Activated CD8-positive, alpha-beta T cell treated with anti-CD3 and anti-CD28 coated beads for 36 hours (primary cell): ENCODE measurements around the gene ATAD3B. TPM values are rescaled to one million over a fixed set of nuclear protein-coding genes. Genes with fewer than 3 reads are reported as not detected.
A peak's percentile ranks its signal among the peaks of the same experiment; 100 is the strongest.

Source experiments
- ATAC-seq: fragments of 200-7000 bp; cut with Tn5 transposase; one replicate; pipeline ENCODE4 v1.10.0; 2021; ENCODE audit warnings: mild to moderate bottlenecking, moderate library complexity
- CTCF ChIA-PET: fragments of 350-600 bp; sonication (Branson Sonifier 250); formaldehyde crosslinking; loops from one replicate; lab custom pipeline; 2021; ENCODE audit warnings: antibody characterized with exemption; lab: Charles Lee
- POLR2A ChIA-PET: fragments of 350-600 bp; sonication (Branson Sonifier 250); formaldehyde crosslinking; loops from one replicate; lab custom pipeline; 2021; ENCODE audit warnings: antibody characterized with exemption; lab: Charles Lee
- DNase-seq: peaks from one replicate; pipeline ENCODE4 v3.0.0-alpha.2; 2020
- H3K27ac Mint-ChIP-seq: one replicate; pipeline ENCODE4 v1.8.0; 2021; ENCODE audit warnings: mild to moderate bottlenecking, mixed read lengths
- H3K27me3 Mint-ChIP-seq: one replicate; pipeline ENCODE4 v1.8.0; 2021; ENCODE audit warnings: mixed read lengths
- H3K36me3 Mint-ChIP-seq: one replicate; pipeline ENCODE4 v1.8.0; 2021; ENCODE audit warnings: low read depth, mixed read lengths
- H3K4me1 Mint-ChIP-seq: one replicate; pipeline ENCODE4 v1.8.0; 2021; ENCODE audit warnings: low read depth, mixed read lengths
- H3K4me3 Mint-ChIP-seq: one replicate; pipeline ENCODE4 v1.8.0; 2021; ENCODE audit warnings: mild to moderate bottlenecking, moderate library complexity, mixed read lengths
- H3K9me3 Mint-ChIP-seq: one replicate; pipeline ENCODE4 v1.8.0; 2021; ENCODE audit warnings: mixed read lengths
- intact Hi-C: fragments of 100-400 bp; cut with micrococcal nuclease; formaldehyde crosslinking; loops from one replicate; pipeline ENCODE4 v1.10.0; 2022
- total RNA-seq, 2 experiments: library from RNA; stranded (reverse); gene quantifications; one replicate each; pipeline ENCODE4 v1.2.3, GENCODE V29; 2021
- TF ChIP-seq, protein P1 (sequence below): fragments of 200-600 bp; IDR thresholded peaks from one replicate; pipeline ENCODE4 v1.8.0; 2022; ENCODE audit warnings: antibody characterized with exemption, mild to moderate bottlenecking

ATAD3B gene, protein sequence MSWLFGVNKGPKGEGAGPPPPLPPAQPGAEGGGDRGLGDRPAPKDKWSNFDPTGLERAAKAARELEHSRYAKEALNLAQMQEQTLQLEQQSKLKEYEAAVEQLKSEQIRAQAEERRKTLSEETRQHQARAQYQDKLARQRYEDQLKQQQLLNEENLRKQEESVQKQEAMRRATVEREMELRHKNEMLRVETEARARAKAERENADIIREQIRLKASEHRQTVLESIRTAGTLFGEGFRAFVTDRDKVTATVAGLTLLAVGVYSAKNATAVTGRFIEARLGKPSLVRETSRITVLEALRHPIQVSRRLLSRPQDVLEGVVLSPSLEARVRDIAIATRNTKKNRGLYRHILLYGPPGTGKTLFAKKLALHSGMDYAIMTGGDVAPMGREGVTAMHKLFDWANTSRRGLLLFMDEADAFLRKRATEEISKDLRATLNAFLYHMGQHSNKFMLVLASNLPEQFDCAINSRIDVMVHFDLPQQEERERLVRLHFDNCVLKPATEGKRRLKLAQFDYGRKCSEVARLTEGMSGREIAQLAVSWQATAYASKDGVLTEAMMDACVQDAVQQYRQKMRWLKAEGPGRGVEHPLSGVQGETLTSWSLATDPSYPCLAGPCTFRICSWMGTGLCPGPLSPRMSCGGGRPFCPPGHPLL
- total RNA-seq = 10 to 100 TPM; 42.5 to 48.1 TPM

DNA sequence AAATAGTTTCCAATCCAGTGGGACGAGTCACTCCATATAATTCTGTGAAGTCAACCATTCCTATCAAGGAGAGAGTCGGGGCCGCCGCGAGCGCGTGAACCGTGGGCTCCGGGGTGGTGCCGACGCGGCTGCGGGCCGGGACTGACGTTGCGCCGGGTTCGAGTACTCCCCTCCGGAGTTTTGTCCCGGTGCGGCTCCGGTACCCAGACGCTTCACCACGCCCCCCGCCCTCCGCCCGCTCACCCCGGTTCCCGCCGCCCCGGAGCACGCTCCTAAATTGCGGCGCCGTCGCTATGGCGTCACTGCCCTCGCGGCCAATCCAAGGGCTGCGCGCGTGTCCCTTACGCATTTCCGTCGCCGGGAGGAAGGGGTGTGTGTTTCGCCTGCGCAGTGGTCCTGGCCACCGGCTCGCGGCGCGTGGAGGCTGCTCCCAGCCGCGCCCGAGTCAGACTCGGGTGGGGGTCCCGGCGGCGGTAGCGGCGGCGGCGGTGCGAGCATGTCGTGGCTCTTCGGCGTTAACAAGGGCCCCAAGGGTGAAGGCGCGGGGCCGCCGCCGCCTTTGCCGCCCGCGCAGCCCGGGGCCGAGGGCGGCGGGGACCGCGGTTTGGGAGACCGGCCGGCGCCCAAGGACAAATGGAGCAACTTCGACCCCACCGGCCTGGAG lies at the start of gene ATAD3B:
TSS of gene ATAD3B (plus strand) at position 377 of the 664 bp plus-strand sequence. CDS start at position 497, 120 bp downstream.
- ATAC-seq (peak; percentile 97), DNase-seq (peak; percentile 97)
- no peaks in the 10 kb centered on the region for H3K27me3 Mint-ChIP-seq
- peak within 1 kb of the TSS; percentile 82 for H3K4me3 Mint-ChIP-seq
- POLR2A ChIA-PET = no interaction called here
- peaks cover 21% of the 10 kb centered on the region for H3K4me1 Mint-ChIP-seq
- H3K9me3 Mint-ChIP-seq = no peaks in the 10 kb centered on the region
- H3K36me3 Mint-ChIP-seq = peaks cover 1% of the 10 kb centered on the region
- CTCF ChIA-PET = no interaction called here
- intact Hi-C loops = no loop called here
- H3K27ac Mint-ChIP-seq = peak within 1 kb of the TSS; percentile 83
- TF ChIP-seq, protein P1, sequence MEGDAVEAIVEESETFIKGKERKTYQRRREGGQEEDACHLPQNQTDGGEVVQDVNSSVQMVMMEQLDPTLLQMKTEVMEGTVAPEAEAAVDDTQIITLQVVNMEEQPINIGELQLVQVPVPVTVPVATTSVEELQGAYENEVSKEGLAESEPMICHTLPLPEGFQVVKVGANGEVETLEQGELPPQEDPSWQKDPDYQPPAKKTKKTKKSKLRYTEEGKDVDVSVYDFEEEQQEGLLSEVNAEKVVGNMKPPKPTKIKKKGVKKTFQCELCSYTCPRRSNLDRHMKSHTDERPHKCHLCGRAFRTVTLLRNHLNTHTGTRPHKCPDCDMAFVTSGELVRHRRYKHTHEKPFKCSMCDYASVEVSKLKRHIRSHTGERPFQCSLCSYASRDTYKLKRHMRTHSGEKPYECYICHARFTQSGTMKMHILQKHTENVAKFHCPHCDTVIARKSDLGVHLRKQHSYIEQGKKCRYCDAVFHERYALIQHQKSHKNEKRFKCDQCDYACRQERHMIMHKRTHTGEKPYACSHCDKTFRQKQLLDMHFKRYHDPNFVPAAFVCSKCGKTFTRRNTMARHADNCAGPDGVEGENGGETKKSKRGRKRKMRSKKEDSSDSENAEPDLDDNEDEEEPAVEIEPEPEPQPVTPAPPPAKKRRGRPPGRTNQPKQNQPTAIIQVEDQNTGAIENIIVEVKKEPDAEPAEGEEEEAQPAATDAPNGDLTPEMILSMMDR = no peak

DNA sequence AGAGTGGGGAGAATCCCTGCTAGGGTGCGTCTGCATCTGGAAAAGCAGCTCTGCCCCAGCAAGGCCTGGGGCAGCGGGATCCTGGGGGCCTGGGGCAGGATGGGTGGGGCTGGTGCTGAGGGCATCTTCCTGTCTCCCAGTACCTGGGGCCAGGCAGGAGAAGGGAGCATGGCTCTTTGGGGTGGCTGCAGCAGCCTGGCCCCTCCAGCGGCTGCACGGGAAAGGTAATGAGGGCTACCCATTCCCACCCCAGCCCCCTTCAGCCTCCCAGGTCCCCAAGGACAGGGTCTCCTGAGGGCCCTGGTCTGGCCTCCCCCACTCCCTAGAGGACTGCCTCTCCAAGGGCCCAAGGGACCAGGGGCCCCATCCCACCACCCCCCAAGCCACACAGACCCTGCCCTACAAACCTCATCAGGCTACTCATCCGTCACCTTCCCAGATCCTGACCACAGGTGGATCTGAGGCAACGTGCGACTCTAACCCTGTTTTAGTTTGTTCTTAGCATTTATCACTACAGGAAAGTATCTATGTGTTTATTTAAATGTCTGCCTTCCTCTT lies 49.6 kb upstream of the ATAD3B start:
- CTCF ChIA-PET = interaction anchor here (2.2 kb wide), 1 partner anchor 19 kb away, joined by 8 read pairs; no protein-coding TSS in a partner anchor

DNA sequence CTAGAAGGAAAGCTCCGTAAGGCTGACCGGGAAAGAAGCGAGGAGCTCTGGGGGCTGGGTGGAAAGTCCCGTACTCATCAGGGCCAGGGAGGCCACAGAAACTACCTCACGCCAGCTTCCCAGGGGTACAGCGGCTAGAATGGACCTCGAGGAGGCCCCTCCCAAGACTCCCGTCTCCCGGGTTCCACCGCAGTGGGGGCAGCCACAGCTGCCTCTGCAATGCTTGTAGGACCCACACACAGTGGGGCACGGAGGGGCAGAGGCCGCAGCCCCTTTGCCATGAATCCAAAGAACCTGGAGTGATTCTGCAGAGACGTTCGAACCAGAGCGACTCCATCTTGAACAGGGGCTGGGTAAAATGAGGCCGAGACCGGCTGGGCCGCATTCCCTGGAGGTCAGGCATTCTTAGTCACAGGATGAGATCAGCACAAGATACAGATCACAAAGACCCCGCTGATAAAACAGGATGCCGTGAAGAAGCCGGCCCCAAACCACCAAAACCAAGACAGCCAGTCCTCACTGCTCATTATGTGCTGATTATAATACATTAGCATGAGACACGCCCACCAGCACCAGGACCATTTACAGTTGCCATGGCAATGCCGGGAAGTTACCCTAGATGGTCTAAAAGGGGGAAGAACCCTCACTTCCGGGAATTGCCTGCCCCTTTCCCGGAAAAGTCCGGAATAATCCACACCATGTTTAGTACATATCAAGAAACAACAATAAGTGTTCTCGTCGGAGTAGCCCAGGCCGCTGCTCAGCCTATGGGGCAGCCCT lies 48.9 kb upstream of the ATAD3B start:
- no peak overlapping the region for H3K4me3 Mint-ChIP-seq
- H3K27me3 Mint-ChIP-seq = peaks cover 20% of the 10 kb centered on the region
- TF ChIP-seq, protein P1 = no peak
- DNase-seq (peak; percentile 73), ATAC-seq (peak; percentile 51)
- CTCF ChIA-PET = interaction anchor here (2.2 kb wide), 1 partner anchor 18 kb away, joined by 8 read pairs; no protein-coding TSS in a partner anchor
- intact Hi-C loops = no loop called here
- POLR2A ChIA-PET = no interaction called here
- no peaks in the 10 kb centered on the region for H3K9me3 Mint-ChIP-seq
- peaks cover 19% of the 10 kb centered on the region for H3K4me1 Mint-ChIP-seq
- no peaks in the 10 kb centered on the region for H3K36me3 Mint-ChIP-seq
- no peak overlapping the region for H3K27ac Mint-ChIP-seq

More for the DNA sequence above, 49.6 kb upstream of the ATAD3B start:
- intact Hi-C loops = no loop called here
- DNase-seq = no peak
- H3K4me1 Mint-ChIP-seq = peaks cover 20% of the 10 kb centered on the region
- POLR2A ChIA-PET = interaction anchor here (2.5 kb wide), 1 partner anchor 14 kb away, joined by 10 read pairs; the partner anchor contains the start of gene MRPL20
- no peaks in the 10 kb centered on the region for H3K9me3 Mint-ChIP-seq
- peaks cover 20% of the 10 kb centered on the region for H3K27me3 Mint-ChIP-seq
- no peak for ATAC-seq
- H3K4me3 Mint-ChIP-seq = no peak overlapping the region
- no peak overlapping the region for H3K27ac Mint-ChIP-seq
- H3K36me3 Mint-ChIP-seq = no peaks in the 10 kb centered on the region
- TF ChIP-seq, protein P1 = no peak

DNA sequence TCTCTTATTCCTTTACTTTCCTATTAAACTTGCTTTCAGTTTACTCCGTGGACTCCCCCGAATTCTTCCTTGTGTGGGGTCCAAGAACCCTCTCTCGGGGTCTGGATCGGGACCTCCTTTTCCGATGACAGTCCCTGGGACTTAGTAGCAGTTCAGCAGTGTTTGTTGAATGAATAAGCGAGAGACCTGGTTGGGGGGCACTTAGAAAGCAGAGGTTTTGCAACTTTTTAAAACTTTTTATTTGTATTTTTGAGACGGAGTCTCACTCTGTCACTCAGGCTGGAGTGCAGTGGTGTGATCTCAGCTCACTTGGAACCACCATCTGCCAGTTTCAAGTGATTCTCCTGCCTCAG lies 48.3 kb upstream of the ATAD3B start:
- POLR2A ChIA-PET = no interaction called here
- intact Hi-C loops = no loop called here
- H3K4me3 Mint-ChIP-seq = no peak overlapping the region
- H3K27me3 Mint-ChIP-seq = peaks cover 20% of the 10 kb centered on the region
- peaks cover 13% of the 10 kb centered on the region for H3K4me1 Mint-ChIP-seq
- TF ChIP-seq, protein P1 = no peak
- no peaks in the 10 kb centered on the region for H3K9me3 Mint-ChIP-seq
- ATAC-seq = no peak
- CTCF ChIA-PET = interaction anchor here (2.2 kb wide), 1 partner anchor 18 kb away, joined by 8 read pairs; no protein-coding TSS in a partner anchor
- no peak for DNase-seq
- no peak overlapping the region for H3K27ac Mint-ChIP-seq
- no peaks in the 10 kb centered on the region for H3K36me3 Mint-ChIP-seq
